Measurements from ENCODE around the gene CBX3. TPM values are rescaled to one million over a fixed set of nuclear protein-coding genes. Genes with fewer than 3 reads are reported as not detected.

CBX3 gene
- total and polyA plus RNA-seq, 11 donors, result 31.5 to 70.1 (median 59.9) TPM

GRCh38 chr7:26212921-26213718, 11.6 kb downstream of the CBX3 start:
- peaks cover 2 to 58% (median 50%) of the 10 kb centered on the region in 9 donors for H3K36me3 ChIP-seq
- TF ChIP-seq, protein P1, sequence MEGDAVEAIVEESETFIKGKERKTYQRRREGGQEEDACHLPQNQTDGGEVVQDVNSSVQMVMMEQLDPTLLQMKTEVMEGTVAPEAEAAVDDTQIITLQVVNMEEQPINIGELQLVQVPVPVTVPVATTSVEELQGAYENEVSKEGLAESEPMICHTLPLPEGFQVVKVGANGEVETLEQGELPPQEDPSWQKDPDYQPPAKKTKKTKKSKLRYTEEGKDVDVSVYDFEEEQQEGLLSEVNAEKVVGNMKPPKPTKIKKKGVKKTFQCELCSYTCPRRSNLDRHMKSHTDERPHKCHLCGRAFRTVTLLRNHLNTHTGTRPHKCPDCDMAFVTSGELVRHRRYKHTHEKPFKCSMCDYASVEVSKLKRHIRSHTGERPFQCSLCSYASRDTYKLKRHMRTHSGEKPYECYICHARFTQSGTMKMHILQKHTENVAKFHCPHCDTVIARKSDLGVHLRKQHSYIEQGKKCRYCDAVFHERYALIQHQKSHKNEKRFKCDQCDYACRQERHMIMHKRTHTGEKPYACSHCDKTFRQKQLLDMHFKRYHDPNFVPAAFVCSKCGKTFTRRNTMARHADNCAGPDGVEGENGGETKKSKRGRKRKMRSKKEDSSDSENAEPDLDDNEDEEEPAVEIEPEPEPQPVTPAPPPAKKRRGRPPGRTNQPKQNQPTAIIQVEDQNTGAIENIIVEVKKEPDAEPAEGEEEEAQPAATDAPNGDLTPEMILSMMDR (IDR thresholded peaks at IDR 0.05), result no peak
- TF ChIP-seq POLR2A (IDR thresholded peaks at IDR 0.05), result no peak
- ATAC-seq (no peak), DNase-seq (no peak)
- 94 to 96% (median 96%) methylated on average over 2 of the region's 2 CpGs for WGBS, 4 donors
- no peak overlapping the region for H3K27ac ChIP-seq
- H3K4me3 ChIP-seq, result no peak overlapping the region
- peaks cover 0 to 7% (median 0%) of the 10 kb centered on the region in 12 donors for H3K4me1 ChIP-seq
- intact Hi-C loops (cut with DNase I), result no loop called here
- no peaks in the 10 kb centered on the region for H3K9me3 ChIP-seq
- H3K27me3 ChIP-seq, result no peaks in the 10 kb centered on the region

GRCh38 chr7:26213807-26214515, 12.4 kb downstream of the CBX3 start:
- intact Hi-C loops (cut with DNase I), result no loop called here
- no peaks in the 10 kb centered on the region for H3K27me3 ChIP-seq

DNA sequence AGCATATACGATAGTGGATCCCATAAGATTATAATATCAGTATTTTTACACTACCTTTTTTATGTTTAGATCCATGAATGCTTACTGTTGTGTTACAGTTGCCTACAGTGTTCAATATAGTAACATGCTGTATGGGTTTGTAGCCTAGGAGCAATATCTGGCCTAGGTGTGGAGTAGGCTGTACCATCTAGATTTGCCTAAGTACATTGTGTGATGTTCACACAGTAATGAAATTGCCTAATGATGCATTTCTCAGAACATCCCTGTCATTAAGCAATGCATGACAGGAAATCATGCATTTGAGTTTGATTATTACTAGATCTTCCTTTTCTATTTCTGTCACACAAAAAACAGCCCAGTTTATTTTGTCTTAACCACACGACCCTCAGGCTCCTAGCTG, 14.5 kb downstream of the CBX3 start:
- Histone ChIP-seq H3K36me3 (peaks cover 0 to 29% (median 21%) of the 10 kb centered on the region in 9 donors), H3K4me3 (no peak overlapping the region), H3K27me3 (no peaks in the 10 kb centered on the region), H3K4me1 (no peaks in the 10 kb centered on the region), H3K27ac (no peak overlapping the region), H3K9me3 (no peaks in the 10 kb centered on the region)
- intact Hi-C loops (cut with DNase I), result no loop called here
- ATAC-seq (no peak), DNase-seq (no peak)
- 75 to 85% (median 83%) methylated on average over 2 of the region's 2 CpGs for whole genome bisulfite sequencing, 4 donors
- TF ChIP-seq POLR2A (IDR thresholded peaks at IDR 0.05), result no peak
- TF ChIP-seq, protein P1 (IDR thresholded peaks at IDR 0.05), result no peak

More at GRCh38 chr7:26213807-26214515, 12.4 kb downstream of the CBX3 start:
- Histone ChIP-seq H3K4me1 (peaks cover 0 to 5% (median 0%) of the 10 kb centered on the region in 12 donors), H3K36me3 (peaks cover 0 to 50% (median 42%) of the 10 kb centered on the region in 9 donors), H3K27ac (no peak overlapping the region), H3K4me3 (no peak overlapping the region), H3K9me3 (no peaks in the 10 kb centered on the region)
- WGBS, 4 donors, result 82 to 89% (median 86%) methylated on average over 5 of the region's 5 CpGs
- DNase-seq (no peak), ATAC-seq (no peak)
- no peak for TF ChIP-seq POLR2A (IDR thresholded peaks at IDR 0.05)
- TF ChIP-seq, protein P1 (IDR thresholded peaks at IDR 0.05), result no peak

GRCh38 chr7:26224359-26224758, 22.8 kb downstream of the CBX3 start:
- intact Hi-C loops (cut with DNase I), result no loop called here
- H3K9me3 ChIP-seq, result no peaks in the 10 kb centered on the region
- no peak for ATAC-seq
- H3K4me3 ChIP-seq, result no peak overlapping the region
- WGBS, 4 donors, result 57 to 63% (median 58%) methylated on average over 5 of the region's 5 CpGs
- peaks cover 0 to 7% (median 0%) of the 10 kb centered on the region in 9 donors for H3K27me3 ChIP-seq
- TF ChIP-seq, protein P1 (IDR thresholded peaks at IDR 0.05), result no peak
- TF ChIP-seq POLR2A (IDR thresholded peaks at IDR 0.05), result no peak
- H3K4me1 ChIP-seq, result no peaks in the 10 kb centered on the region
- H3K27ac ChIP-seq, result no peak overlapping the region
- DNase-seq, result no peak
- no peaks in the 10 kb centered on the region for H3K36me3 ChIP-seq

All from heart left ventricle (tissue), 16 donors.